ENCODE data around the gene EYS.
A peak's percentile ranks its signal among the peaks of the same experiment; 100 is the strongest.

EYS gene

DNA sequence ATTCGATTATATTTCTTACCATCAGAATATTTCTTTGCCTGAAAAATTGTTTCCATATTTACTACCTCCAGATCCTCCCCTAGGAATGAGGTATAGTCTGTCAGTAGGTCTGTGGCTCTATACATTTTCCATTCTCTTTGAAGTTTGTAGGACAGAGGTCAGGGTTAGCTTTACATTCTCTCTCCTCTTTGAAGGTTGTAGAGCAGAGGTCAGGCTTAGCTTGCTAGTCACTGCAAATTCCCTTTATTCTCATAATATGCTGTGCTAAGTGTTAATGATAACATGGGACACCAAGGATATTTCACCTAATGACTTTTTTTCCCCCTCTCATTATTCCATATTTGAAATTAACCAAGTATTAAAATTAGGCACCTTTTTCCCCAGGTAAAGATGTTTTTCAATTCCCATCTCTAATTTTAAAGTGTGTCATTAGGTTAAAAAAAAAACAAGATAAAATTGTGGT, 1660.2 kb downstream of the EYS start:
- ATAC-seq = no peak
- TF ChIP-seq ZFP3 (CRISPR knock-in tag; IDR thresholded peaks at IDR 0.05) (no peak), GLIS3 (CRISPR knock-in tag; IDR thresholded peaks at IDR 0.05) (no peak), ISL1 (CRISPR knock-in tag; IDR thresholded peaks at IDR 0.05) (no peak), ZNF565 (CRISPR knock-in tag; conservative IDR thresholded peaks at IDR 0.05; ENCODE audit: low read depth) (no peak), POU6F1 (CRISPR knock-in tag; IDR thresholded peaks at IDR 0.05; ENCODE audit: borderline replicate concordance, low read depth) (no peak), ARNTL (CRISPR knock-in tag; IDR thresholded peaks at IDR 0.05; ENCODE audit: borderline replicate concordance, low read depth) (no peak), ZC3H10 (CRISPR knock-in tag; IDR thresholded peaks at IDR 0.05) (no peak), ZNF70 (CRISPR knock-in tag; IDR thresholded peaks at IDR 0.05) (no peak)
- TF ChIP-seq, protein P1, sequence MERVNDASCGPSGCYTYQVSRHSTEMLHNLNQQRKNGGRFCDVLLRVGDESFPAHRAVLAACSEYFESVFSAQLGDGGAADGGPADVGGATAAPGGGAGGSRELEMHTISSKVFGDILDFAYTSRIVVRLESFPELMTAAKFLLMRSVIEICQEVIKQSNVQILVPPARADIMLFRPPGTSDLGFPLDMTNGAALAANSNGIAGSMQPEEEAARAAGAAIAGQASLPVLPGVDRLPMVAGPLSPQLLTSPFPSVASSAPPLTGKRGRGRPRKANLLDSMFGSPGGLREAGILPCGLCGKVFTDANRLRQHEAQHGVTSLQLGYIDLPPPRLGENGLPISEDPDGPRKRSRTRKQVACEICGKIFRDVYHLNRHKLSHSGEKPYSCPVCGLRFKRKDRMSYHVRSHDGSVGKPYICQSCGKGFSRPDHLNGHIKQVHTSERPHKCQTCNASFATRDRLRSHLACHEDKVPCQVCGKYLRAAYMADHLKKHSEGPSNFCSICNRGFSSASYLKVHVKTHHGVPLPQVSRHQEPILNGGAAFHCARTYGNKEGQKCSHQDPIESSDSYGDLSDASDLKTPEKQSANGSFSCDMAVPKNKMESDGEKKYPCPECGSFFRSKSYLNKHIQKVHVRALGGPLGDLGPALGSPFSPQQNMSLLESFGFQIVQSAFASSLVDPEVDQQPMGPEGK (CRISPR knock-in tag; IDR thresholded peaks at IDR 0.05; ENCODE audit: borderline replicate concordance) = no peak

- ATAC-seq = peak; percentile 76
- TF ChIP-seq GLIS3 (CRISPR knock-in tag; IDR thresholded peaks at IDR 0.05) = peak; percentile 75; the same call in 1 of the 2 replicates
- peak; percentile 48; the same call in 1 of the 2 replicates for TF ChIP-seq TOX (CRISPR knock-in tag; IDR thresholded peaks at IDR 0.05; ENCODE audit: borderline replicate concordance)
- TF ChIP-seq ISL1 (CRISPR knock-in tag; IDR thresholded peaks at IDR 0.05) = peak; percentile 97
- TF ChIP-seq OSR1 (CRISPR knock-in tag; IDR thresholded peaks at IDR 0.05) = no peak
Observed at GRCh38 chr6:64041373-64041772, 1665.7 kb downstream of the EYS start.

GRCh38 chr6:64040113-64040512, 1666.9 kb downstream of the EYS start:
- TF ChIP-seq ZNF8 (CRISPR knock-in tag; IDR thresholded peaks at IDR 0.05) (no peak), ISL1 (CRISPR knock-in tag; IDR thresholded peaks at IDR 0.05) (peak; percentile 97), ZNF70 (CRISPR knock-in tag; IDR thresholded peaks at IDR 0.05) (no peak), ZFP30 (CRISPR knock-in tag; IDR thresholded peaks at IDR 0.05) (no peak), TCF4 (CRISPR knock-in tag; IDR thresholded peaks at IDR 0.05; ENCODE audit: borderline replicate concordance) (0 out of 2 replicates have a peak, but pooled peaks have one; percentile 14), PPARA (CRISPR knock-in tag; IDR thresholded peaks at IDR 0.05; ENCODE audit: borderline replicate concordance) (no peak), TOX (CRISPR knock-in tag; IDR thresholded peaks at IDR 0.05; ENCODE audit: borderline replicate concordance) (peak; percentile 65; the same call in 1 of the 2 replicates)
- TF ChIP-seq, protein P1 (CRISPR knock-in tag; IDR thresholded peaks at IDR 0.05; ENCODE audit: borderline replicate concordance) = no peak
- ATAC-seq = peak; percentile 45; the same call in 2 of the 3 replicates

DNA sequence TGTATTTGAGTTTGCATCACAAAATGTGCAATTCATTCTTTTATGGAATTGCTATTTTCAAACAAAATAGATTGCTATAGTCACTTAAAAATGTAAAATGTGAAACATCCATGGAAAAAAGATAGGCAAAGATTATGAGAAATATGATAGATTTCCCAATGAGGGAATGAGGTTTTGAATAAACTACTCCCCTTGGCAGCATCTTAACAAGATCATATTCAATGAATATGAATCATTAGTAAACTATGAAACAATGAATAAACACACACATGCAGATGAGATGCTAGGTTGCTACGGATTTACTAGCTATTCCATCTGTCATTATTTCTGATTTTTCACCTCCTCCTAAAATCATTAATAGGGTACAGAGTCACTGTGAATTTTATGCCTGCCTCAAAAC, 1669.6 kb downstream of the EYS start:
- ATAC-seq = no peak
- TF ChIP-seq CSDC2 (CRISPR knock-in tag; IDR thresholded peaks at IDR 0.05) (no peak), CREB5 (CRISPR knock-in tag; IDR thresholded peaks at IDR 0.05; ENCODE audit: low read depth) (no peak), BACH2 (CRISPR knock-in tag; IDR thresholded peaks at IDR 0.05; ENCODE audit: borderline replicate concordance) (no peak), SNAI2 (CRISPR knock-in tag; IDR thresholded peaks at IDR 0.05) (no peak), TCF4 (CRISPR knock-in tag; IDR thresholded peaks at IDR 0.05; ENCODE audit: borderline replicate concordance) (no peak), POU6F1 (CRISPR knock-in tag; IDR thresholded peaks at IDR 0.05; ENCODE audit: borderline replicate concordance, low read depth) (no peak), ZC3H10 (CRISPR knock-in tag; IDR thresholded peaks at IDR 0.05) (no peak), ARNTL (CRISPR knock-in tag; IDR thresholded peaks at IDR 0.05; ENCODE audit: borderline replicate concordance, low read depth) (no peak), ZFP3 (CRISPR knock-in tag; IDR thresholded peaks at IDR 0.05) (no peak), ZNF70 (CRISPR knock-in tag; IDR thresholded peaks at IDR 0.05) (no peak), RARB (CRISPR knock-in tag; IDR thresholded peaks at IDR 0.05) (no peak), PPARA (CRISPR knock-in tag; IDR thresholded peaks at IDR 0.05; ENCODE audit: borderline replicate concordance) (no peak), ISL1 (CRISPR knock-in tag; IDR thresholded peaks at IDR 0.05) (no peak), GLIS3 (CRISPR knock-in tag; IDR thresholded peaks at IDR 0.05) (no peak), ZNF8 (CRISPR knock-in tag; IDR thresholded peaks at IDR 0.05) (no peak), OSR1 (CRISPR knock-in tag; IDR thresholded peaks at IDR 0.05) (no peak), ZFP30 (CRISPR knock-in tag; IDR thresholded peaks at IDR 0.05) (no peak), ESRRG (CRISPR knock-in tag; IDR thresholded peaks at IDR 0.05) (no peak)
- TF ChIP-seq, protein P2, sequence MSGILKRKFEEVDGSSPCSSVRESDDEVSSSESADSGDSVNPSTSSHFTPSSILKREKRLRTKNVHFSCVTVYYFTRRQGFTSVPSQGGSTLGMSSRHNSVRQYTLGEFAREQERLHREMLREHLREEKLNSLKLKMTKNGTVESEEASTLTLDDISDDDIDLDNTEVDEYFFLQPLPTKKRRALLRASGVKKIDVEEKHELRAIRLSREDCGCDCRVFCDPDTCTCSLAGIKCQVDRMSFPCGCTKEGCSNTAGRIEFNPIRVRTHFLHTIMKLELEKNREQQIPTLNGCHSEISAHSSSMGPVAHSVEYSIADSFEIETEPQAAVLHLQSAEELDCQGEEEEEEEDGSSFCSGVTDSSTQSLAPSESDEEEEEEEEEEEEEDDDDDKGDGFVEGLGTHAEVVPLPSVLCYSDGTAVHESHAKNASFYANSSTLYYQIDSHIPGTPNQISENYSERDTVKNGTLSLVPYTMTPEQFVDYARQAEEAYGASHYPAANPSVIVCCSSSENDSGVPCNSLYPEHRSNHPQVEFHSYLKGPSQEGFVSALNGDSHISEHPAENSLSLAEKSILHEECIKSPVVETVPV (CRISPR knock-in tag; IDR thresholded peaks at IDR 0.05) = no peak
- TF ChIP-seq, protein P1 (CRISPR knock-in tag; IDR thresholded peaks at IDR 0.05; ENCODE audit: borderline replicate concordance) = no peak

Data from SK-N-SH treated with all-trans-retinoic acid at 6 μM for 48 hours (cell line).